Activated CD4-positive, alpha-beta T cell treated with anti-CD3 and anti-CD28 coated beads for 36 hours (primary cell): ENCODE measurements around the gene MARCHF11. TPM values are rescaled to one million over a fixed set of nuclear protein-coding genes. Genes with fewer than 3 reads are reported as not detected.

Experiments used
- ATAC-seq: fragments of 200-7000 bp; cut with Tn5 transposase; one replicate; pipeline ENCODE4 v1.10.0; 2021; ENCODE audit warnings: mild to moderate bottlenecking, moderate library complexity
- CTCF ChIA-PET: fragments of 350-600 bp; sonication (Branson Sonifier 250); formaldehyde crosslinking; loops from one replicate; lab custom pipeline; 2021; ENCODE audit warnings: antibody characterized with exemption; lab: Charles Lee
- POLR2A ChIA-PET: fragments of 350-600 bp; sonication (Branson Sonifier 250); formaldehyde crosslinking; loops from one replicate; lab custom pipeline; 2021; ENCODE audit warnings: antibody characterized with exemption, inconsistent platforms; lab: Charles Lee
- DNase-seq: peaks from one replicate; pipeline ENCODE4 v3.0.0-alpha.2; 2020
- H3K27ac Mint-ChIP-seq: one replicate; pipeline ENCODE4 v1.8.0; 2021; ENCODE audit warnings: mixed read lengths
- H3K27me3 Mint-ChIP-seq: one replicate; pipeline ENCODE4 v1.8.0; 2021; ENCODE audit warnings: mixed read lengths
- H3K36me3 Mint-ChIP-seq: one replicate; pipeline ENCODE4 v1.8.0; 2021; ENCODE audit warnings: low read depth, mixed read lengths
- H3K4me1 Mint-ChIP-seq: one replicate; pipeline ENCODE4 v1.8.0; 2021; ENCODE audit warnings: mixed read lengths
- H3K4me3 Mint-ChIP-seq: one replicate; pipeline ENCODE4 v1.8.0; 2021; ENCODE audit warnings: mild to moderate bottlenecking, moderate library complexity, mixed read lengths
- H3K9me3 Mint-ChIP-seq: one replicate; pipeline ENCODE4 v1.8.0; 2021; ENCODE audit warnings: low read depth, mixed read lengths
- intact Hi-C, 2 experiments: fragments of 100-400 bp; cut with DNase I in 1 of 2; cut with micrococcal nuclease in 1 of 2; formaldehyde crosslinking; loops; one replicate each; pipeline versions ENCODE4 v1.14.2 to v1.15.1; 2022 to 2024; cut with DNase I, micrococcal nuclease
- total RNA-seq, 2 experiments: library from RNA; stranded (reverse); gene quantifications; one replicate each; pipeline ENCODE4 v1.2.3, GENCODE V29; 2021

MARCHF11 gene, protein sequence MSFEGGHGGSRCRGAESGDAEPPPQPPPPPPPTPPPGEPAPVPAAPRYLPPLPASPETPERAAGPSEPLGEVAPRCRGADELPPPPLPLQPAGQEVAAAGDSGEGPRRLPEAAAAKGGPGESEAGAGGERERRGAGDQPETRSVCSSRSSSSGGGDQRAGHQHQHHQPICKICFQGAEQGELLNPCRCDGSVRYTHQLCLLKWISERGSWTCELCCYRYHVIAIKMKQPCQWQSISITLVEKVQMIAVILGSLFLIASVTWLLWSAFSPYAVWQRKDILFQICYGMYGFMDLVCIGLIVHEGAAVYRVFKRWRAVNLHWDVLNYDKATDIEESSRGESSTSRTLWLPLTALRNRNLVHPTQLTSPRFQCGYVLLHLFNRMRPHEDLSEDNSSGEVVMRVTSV
- total RNA-seq: not detected

DNA sequence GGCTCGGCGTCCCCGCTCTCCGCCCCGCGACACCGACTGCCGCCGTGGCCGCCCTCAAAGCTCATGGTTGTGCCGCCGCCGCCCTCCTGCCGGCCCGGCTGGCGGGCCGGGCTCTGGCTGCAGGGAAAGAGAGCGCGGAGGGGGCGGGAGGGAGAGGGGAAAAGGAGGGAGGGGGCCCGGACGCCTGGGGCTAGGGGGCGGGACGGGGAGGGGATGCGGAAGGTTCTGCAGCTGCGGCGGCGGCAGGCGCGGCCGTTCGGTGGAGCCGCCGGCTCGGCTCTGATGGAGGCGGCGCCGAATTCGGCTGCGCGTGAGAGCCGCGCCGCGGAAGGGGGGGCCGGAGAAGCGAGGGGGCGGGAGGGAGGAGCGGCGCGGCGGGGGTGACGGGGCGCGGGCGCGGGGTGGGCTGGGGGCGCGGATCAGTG, at the start of gene MARCHF11:
Gene MARCHF11 (minus strand): TSS at position 281 of the 425 bp plus-strand sequence. CDS start 216 bp downstream, at position 65.
- DNase-seq (peak; percentile 3), ATAC-seq (no peak)
- Mint-ChIP-seq H3K4me3 (no peak within 1 kb of the TSS), H3K9me3 (peaks cover 1% of the 10 kb centered on the region), H3K27ac (no peak within 1 kb of the TSS), H3K4me1 (peaks cover 3% of the 10 kb centered on the region), H3K27me3 (peaks cover 38% of the 10 kb centered on the region), H3K36me3 (peaks cover 4% of the 10 kb centered on the region)
- ChIA-PET POLR2A (no interaction called here), CTCF (no interaction called here)
- intact Hi-C loops: no loop called here

DNA sequence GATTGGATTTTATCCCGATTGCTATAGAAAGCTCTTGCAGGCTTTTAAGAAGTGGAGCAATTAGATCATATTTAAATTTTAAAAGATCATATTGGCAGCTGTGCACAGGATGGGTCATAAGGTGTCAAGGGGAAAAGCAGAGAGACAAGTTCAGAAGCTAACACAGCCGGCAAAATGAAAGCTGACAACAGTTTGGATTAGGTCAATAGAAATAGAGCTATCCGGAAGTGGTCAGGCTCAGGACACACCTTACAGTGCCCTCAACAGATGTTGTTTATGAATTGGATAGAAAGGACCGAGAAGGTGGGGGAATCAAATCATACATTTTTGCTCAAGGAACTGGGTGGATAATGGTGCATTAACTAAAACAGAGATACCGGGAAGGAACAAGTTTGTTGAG, 46.3 kb upstream of the MARCHF11 start:
- Mint-ChIP-seq H3K27me3 (peaks cover 2% of the 10 kb centered on the region), H3K4me1 (no peaks in the 10 kb centered on the region), H3K36me3 (no peaks in the 10 kb centered on the region), H3K27ac (no peak overlapping the region), H3K4me3 (no peak overlapping the region), H3K9me3 (no peaks in the 10 kb centered on the region)
- intact Hi-C loops: no loop called here
- ATAC-seq: no peak
- ChIA-PET CTCF (interaction anchor here (0.6 kb wide), 1 partner anchor 751 kb away, joined by 7 read pairs; no protein-coding TSS in a partner anchor), POLR2A (no interaction called here)
- DNase-seq: no peak

DNA sequence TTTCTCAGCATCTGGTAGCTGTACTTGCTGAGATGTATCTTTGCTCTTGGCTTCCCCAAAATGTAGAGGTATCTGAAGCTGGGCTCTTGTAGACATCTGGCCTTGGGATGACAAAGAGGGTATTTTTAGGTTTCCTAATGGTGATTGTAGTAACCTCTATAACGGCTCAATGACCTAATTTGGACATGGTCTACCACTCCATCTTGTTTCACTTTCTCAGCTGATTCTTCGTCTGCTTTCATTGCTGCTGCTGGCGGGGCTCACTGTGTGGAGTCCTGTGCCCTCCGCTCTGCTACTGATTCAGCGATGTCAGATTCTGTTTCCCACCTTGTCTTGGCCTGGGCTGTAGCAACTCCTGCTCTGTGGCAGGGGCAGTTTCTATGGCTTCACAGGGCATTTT, 12.7 kb upstream of the MARCHF11 start:
- Mint-ChIP-seq H3K9me3 (peaks cover 3% of the 10 kb centered on the region), H3K36me3 (no peaks in the 10 kb centered on the region), H3K4me1 (no peaks in the 10 kb centered on the region), H3K4me3 (no peak overlapping the region), H3K27ac (no peak overlapping the region), H3K27me3 (no peaks in the 10 kb centered on the region)
- intact Hi-C loops: no loop called here
- CTCF ChIA-PET: no interaction called here
- no peak for ATAC-seq
- POLR2A ChIA-PET: no interaction called here
- DNase-seq: no peak

DNA sequence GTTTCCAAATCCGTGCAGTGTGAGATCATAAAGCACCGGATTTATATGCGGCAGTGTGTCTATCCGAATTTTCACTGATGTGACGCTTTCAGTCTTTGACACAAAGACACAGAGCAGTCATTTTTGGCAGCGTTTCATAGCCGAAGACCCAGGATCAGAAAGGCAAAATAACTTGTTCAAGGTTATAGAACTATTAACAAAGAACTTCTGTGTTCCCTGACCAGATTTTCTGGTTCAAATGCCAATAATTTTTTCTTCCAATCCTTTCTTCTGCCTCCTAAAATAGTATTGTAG, 1.1 kb upstream of the MARCHF11 start:
- POLR2A ChIA-PET: no interaction called here
- ATAC-seq (no peak), DNase-seq (no peak)
- intact Hi-C loops: no loop called here
- H3K27ac Mint-ChIP-seq: no peak overlapping the region
- peaks cover 4% of the 10 kb centered on the region for H3K36me3 Mint-ChIP-seq
- H3K27me3 Mint-ChIP-seq: peaks cover 42% of the 10 kb centered on the region
- no peak overlapping the region for H3K4me3 Mint-ChIP-seq
- CTCF ChIA-PET: no interaction called here
- peaks cover 3% of the 10 kb centered on the region for H3K4me1 Mint-ChIP-seq
- H3K9me3 Mint-ChIP-seq: peaks cover 1% of the 10 kb centered on the region

DNA sequence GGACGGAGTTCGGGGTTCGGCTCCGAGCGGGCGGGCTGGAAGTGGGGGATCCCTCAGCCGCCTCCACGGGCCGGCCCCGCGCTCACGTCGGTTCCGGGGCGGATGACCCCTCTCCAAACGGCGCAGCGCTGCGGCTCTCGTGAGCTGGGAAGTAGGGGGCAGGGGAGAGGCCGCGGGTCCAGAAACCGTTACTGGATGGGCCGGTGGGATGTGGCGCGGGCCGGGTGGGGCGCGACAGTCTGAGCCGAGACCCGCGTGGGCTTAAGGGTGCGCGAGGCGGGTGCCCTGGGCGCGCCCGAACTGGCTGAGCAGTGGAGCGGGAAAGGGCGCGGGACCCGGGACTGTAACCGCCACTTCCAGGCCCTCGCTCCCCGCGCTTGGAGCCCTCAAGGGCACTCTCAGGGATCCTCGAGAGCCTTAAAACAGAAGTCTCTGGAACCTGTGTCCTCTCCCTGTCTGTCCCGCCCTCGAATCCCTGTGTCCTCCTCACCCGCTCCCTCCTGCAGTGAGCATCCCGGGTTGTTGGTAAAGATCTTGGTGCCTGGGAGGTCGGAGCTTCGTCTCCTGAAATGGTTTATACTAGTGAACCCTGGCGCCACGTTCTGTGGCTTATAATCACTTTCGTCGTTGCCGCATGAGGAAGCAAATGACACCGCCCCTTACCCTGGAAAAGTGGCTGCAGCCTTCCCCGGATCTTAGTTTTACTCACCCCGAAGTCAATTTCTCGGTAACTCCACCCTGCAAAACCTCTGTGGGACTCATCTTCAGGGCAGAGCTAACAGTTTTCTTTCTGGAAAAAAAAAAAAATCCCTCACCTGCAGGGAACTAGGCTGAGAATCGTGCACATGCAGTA, 571 bp upstream of the MARCHF11 start:
- ChIA-PET CTCF (no interaction called here), POLR2A (no interaction called here)
- Mint-ChIP-seq H3K36me3 (peaks cover 4% of the 10 kb centered on the region), H3K9me3 (peaks cover 1% of the 10 kb centered on the region), H3K27ac (no peak overlapping the region), H3K4me1 (peaks cover 3% of the 10 kb centered on the region), H3K27me3 (peaks cover 42% of the 10 kb centered on the region), H3K4me3 (no peak overlapping the region)
- intact Hi-C loops: no loop called here
- ATAC-seq: no peak
- DNase-seq: peak; percentile 3

DNA sequence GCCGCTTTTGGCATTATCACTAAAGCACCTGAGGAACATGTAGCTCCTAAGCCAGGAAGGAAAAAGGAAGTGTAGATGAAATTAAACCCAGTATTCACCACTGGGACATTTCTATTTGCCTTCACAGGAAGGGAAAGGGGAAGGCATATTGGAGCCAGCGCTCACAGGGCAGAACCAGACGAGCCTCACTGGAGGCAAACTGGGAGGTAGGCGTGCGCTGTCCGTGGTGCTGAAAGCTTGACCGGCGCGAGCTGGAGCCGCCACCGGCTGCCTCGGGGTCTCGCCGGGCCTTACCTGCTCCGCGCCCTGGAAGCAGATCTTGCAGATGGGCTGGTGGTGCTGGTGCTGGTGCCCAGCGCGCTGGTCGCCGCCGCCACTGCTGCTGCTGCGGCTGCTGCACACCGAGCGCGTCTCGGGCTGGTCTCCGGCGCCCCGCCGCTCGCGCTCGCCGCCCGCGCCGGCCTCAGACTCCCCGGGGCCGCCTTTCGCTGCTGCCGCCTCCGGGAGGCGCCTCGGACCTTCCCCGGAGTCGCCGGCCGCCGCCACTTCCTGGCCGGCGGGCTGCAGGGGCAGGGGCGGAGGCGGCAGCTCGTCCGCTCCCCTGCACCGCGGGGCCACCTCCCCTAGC, 732 bp downstream of the MARCHF11 start:
- intact Hi-C loops: no loop called here
- no peak overlapping the region for H3K4me3 Mint-ChIP-seq
- ATAC-seq (no peak), DNase-seq (peak; percentile 65)
- peaks cover 1% of the 10 kb centered on the region for H3K9me3 Mint-ChIP-seq
- ChIA-PET POLR2A (no interaction called here), CTCF (no interaction called here)
- H3K27ac Mint-ChIP-seq: no peak overlapping the region
- H3K4me1 Mint-ChIP-seq: peaks cover 3% of the 10 kb centered on the region
- peaks cover 38% of the 10 kb centered on the region for H3K27me3 Mint-ChIP-seq
- peaks cover 4% of the 10 kb centered on the region for H3K36me3 Mint-ChIP-seq

DNA sequence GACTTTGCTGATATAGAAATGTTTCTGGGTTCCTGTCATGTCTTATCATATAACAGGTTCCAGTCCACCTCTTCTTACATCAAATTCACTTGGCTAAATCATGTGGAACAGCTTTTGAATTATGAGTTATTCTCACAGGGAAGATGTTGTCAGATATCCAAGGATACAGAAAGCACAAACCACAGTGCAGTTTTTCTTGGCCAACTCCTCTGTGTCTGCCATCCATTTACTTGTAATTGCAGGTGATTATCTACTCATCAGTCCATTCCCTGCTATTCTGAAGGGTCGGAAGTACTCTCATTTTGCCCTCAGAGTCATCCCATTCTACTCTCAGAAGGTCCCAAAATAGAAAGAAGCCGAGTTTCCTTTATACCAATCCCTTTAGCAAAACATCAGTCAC, 10.0 kb downstream of the MARCHF11 start:
- CTCF ChIA-PET: no interaction called here
- H3K27ac Mint-ChIP-seq: no peak overlapping the region
- no peaks in the 10 kb centered on the region for H3K4me1 Mint-ChIP-seq
- ATAC-seq (no peak), DNase-seq (no peak)
- H3K9me3 Mint-ChIP-seq: no peaks in the 10 kb centered on the region
- intact Hi-C loops: no loop called here
- H3K27me3 Mint-ChIP-seq: peaks cover 4% of the 10 kb centered on the region
- H3K36me3 Mint-ChIP-seq: no peaks in the 10 kb centered on the region
- POLR2A ChIA-PET: no interaction called here
- no peak overlapping the region for H3K4me3 Mint-ChIP-seq

DNA sequence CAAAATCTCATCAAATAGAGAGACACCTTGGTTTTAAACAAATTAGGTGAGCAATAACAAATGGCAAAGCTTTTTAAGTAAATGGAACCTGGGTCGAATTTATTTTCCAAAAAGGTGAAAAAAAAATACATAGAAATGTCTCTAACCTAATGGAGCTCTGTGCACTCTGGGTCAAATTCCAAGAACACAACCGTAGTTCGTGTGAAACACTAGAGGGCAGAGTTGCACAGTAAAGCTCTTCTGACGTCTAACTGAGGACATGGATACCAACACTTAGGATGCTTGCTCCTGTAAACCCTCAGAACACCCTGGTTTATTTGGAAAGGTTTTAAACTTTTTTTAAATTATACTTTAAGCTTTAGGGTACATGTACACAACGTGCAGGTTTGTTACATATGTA, 18.9 kb downstream of the MARCHF11 start:
- intact Hi-C loops: loop anchor here (1.0 to 5.0 kb wide), 5 partner anchors 296 to 1032 kb away; no protein-coding TSS in a partner anchor
- Mint-ChIP-seq H3K27ac (no peak overlapping the region), H3K9me3 (no peaks in the 10 kb centered on the region), H3K4me1 (no peaks in the 10 kb centered on the region), H3K36me3 (no peaks in the 10 kb centered on the region), H3K4me3 (no peak overlapping the region), H3K27me3 (no peaks in the 10 kb centered on the region)
- ChIA-PET CTCF (interaction anchor here (0.6 to 4.3 kb wide), 15 partner anchors 9 to 1029 kb away, joined by 3 to 37 read pairs (median 3); no protein-coding TSS in a partner anchor), POLR2A (no interaction called here)
- ATAC-seq (peak; percentile 63), DNase-seq (peak; percentile 35)

DNA sequence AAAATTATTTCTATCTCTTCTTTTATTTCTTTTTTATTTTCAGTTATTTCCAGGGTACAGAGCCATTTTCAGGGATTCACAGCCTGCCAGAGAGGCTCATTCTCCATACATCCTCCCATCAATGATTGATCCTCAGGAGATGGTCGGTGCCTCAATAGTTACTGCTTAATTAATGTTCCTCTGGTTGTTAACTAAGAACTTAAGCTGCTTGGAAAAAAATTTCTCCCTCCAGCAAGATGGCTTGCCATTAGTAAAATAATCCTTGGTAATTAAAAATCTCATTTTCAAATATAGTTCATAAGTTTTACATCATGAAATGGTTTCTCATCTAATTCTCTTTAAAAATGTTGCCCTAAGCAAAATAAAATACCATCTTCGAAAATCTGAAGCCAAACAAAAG, 20.0 kb downstream of the MARCHF11 start:
- CTCF ChIA-PET: interaction anchor here (1.3 to 4.3 kb wide), 3 partner anchors 31 to 1031 kb away, joined by 3 to 37 read pairs (median 4); no protein-coding TSS in a partner anchor
- POLR2A ChIA-PET: interaction anchor here (0.6 kb wide), 1 partner anchor 1124 kb away, joined by 3 read pairs; no protein-coding TSS in a partner anchor
- DNase-seq (no peak), ATAC-seq (no peak)
- Mint-ChIP-seq H3K36me3 (no peaks in the 10 kb centered on the region), H3K9me3 (no peaks in the 10 kb centered on the region), H3K27me3 (no peaks in the 10 kb centered on the region), H3K4me1 (no peaks in the 10 kb centered on the region), H3K27ac (no peak overlapping the region), H3K4me3 (no peak overlapping the region)
- intact Hi-C loops: loop anchor here (1.0 to 5.0 kb wide), 5 partner anchors 297 to 1033 kb away; no protein-coding TSS in a partner anchor

DNA sequence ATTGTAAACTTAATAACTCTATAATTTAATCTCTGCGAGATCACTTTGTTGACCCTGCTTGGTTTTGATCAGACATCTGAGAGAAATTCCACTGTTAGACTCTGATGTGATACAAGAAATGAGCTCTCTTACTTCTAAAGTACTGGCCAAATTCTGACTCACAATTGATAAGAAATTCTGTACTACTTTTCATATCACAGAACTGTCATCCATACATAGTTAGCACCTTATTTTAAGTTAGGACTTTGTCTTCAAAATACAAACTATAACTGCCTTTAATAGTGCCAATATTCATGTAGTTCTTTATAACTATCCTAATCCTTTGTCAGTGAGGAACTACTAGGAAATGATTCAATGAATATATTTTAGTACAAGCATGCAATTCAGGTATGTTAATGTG, 23.4 kb downstream of the MARCHF11 start:
- Mint-ChIP-seq H3K4me3 (no peak overlapping the region), H3K9me3 (no peaks in the 10 kb centered on the region), H3K4me1 (no peaks in the 10 kb centered on the region), H3K27ac (no peak overlapping the region), H3K36me3 (no peaks in the 10 kb centered on the region), H3K27me3 (peaks cover 2% of the 10 kb centered on the region)
- ATAC-seq (no peak), DNase-seq (no peak)
- ChIA-PET POLR2A (no interaction called here), CTCF (interaction anchor here (0.6 kb wide), 1 partner anchor 593 kb away, joined by 4 read pairs; no protein-coding TSS in a partner anchor)
- intact Hi-C loops: no loop called here
